Memory B cell (primary cell): ENCODE results near the gene DIS3L2.
"Not testable (repeated sequence)": the region's sequence is repeated elsewhere in the genome, so short reads cannot be mapped to it uniquely, and the experiment has no call there.

Source experiments
- ATAC-seq: fragments of 150-1000 bp; cut with Tn5 transposase; 2 replicates; pipeline ENCODE4 v1.10.0; 2021; ENCODE audit warnings: low read depth, mild to moderate bottlenecking, moderate library complexity
- DNase-seq, 2 donors: peaks; one replicate each; pipeline ENCODE4 v3.0.0; 2022; ENCODE audit warnings: low spot score in 2 of 2
- H3K27ac Mint-ChIP-seq: one replicate; pipeline ENCODE4 v1.8.0; 2022; ENCODE audit warnings: mild to moderate bottlenecking, moderate library complexity, mixed read lengths
- H3K27me3 Mint-ChIP-seq: one replicate; pipeline ENCODE4 v1.8.0; 2022; ENCODE audit warnings: mixed read lengths
- H3K36me3 Mint-ChIP-seq: one replicate; pipeline ENCODE4 v1.8.0; 2022; ENCODE audit warnings: mild to moderate bottlenecking, mixed read lengths
- H3K4me1 Mint-ChIP-seq: one replicate; pipeline ENCODE4 v1.8.0; 2022; ENCODE audit warnings: mixed read lengths
- H3K4me3 Mint-ChIP-seq: one replicate; pipeline ENCODE4 v1.8.0; 2022; ENCODE audit warnings: mild to moderate bottlenecking, moderate library complexity, mixed read lengths
- H3K9me3 Mint-ChIP-seq: one replicate; pipeline ENCODE4 v1.8.0; 2022; ENCODE audit warnings: mixed read lengths

The DIS3L2 gene

GRCh38 chr2:232174662-232175061, 213.1 kb downstream of the DIS3L2 start:
- H3K36me3 Mint-ChIP-seq: peaks cover 22% of the 10 kb centered on the region
- no peaks in the 10 kb centered on the region for H3K4me1 Mint-ChIP-seq
- ATAC-seq: no peak
- DNase-seq: no peak
- H3K27me3 Mint-ChIP-seq: no peaks in the 10 kb centered on the region
- no peaks in the 10 kb centered on the region for H3K9me3 Mint-ChIP-seq
- no peak overlapping the region for H3K27ac Mint-ChIP-seq
- no peak overlapping the region for H3K4me3 Mint-ChIP-seq

GRCh38 chr2:232176587-232176986, 215.1 kb downstream of the DIS3L2 start:
- not testable (repeated sequence) for DNase-seq, H3K9me3 Mint-ChIP-seq, H3K4me3 Mint-ChIP-seq, ATAC-seq, H3K4me1 Mint-ChIP-seq, H3K27ac Mint-ChIP-seq, H3K27me3 Mint-ChIP-seq
- H3K36me3 Mint-ChIP-seq: peaks cover 24% of the 10 kb centered on the region

- Mint-ChIP-seq H3K4me3 (no peak overlapping the region), H3K9me3 (peaks cover 3% of the 10 kb centered on the region), H3K4me1 (no peaks in the 10 kb centered on the region), H3K27me3 (no peaks in the 10 kb centered on the region), H3K36me3 (peaks cover 25% of the 10 kb centered on the region), H3K27ac (no peak overlapping the region)
- DNase-seq (no peak), ATAC-seq (no peak)
Observed at GRCh38 chr2:232183279-232183678, 221.8 kb downstream of the DIS3L2 start.

- DNase-seq (no peak), ATAC-seq (no peak)
- Mint-ChIP-seq H3K9me3 (peaks cover 3% of the 10 kb centered on the region), H3K4me1 (no peaks in the 10 kb centered on the region), H3K27ac (no peak overlapping the region), H3K4me3 (no peak overlapping the region), H3K36me3 (peaks cover 29% of the 10 kb centered on the region), H3K27me3 (no peaks in the 10 kb centered on the region)
Observed at GRCh38 chr2:232184346-232184745, 222.8 kb downstream of the DIS3L2 start.

GRCh38 chr2:232190796-232191195, 229.3 kb downstream of the DIS3L2 start:
- Mint-ChIP-seq H3K9me3 (peaks cover 4% of the 10 kb centered on the region), H3K4me1 (no peaks in the 10 kb centered on the region), H3K27ac (no peak overlapping the region), H3K27me3 (no peaks in the 10 kb centered on the region), H3K36me3 (peaks cover 30% of the 10 kb centered on the region), H3K4me3 (no peak overlapping the region)
- DNase-seq (no peak), ATAC-seq (no peak)

- DNase-seq (no peak), ATAC-seq (no peak)
- Mint-ChIP-seq H3K36me3 (peaks cover 35% of the 10 kb centered on the region), H3K4me3 (no peak overlapping the region), H3K4me1 (no peaks in the 10 kb centered on the region), H3K27ac (no peak overlapping the region), H3K27me3 (no peaks in the 10 kb centered on the region), H3K9me3 (peaks cover 4% of the 10 kb centered on the region)
Observed at GRCh38 chr2:232195487-232195886, 234.0 kb downstream of the DIS3L2 start.

GRCh38 chr2:232196802-232197201, 235.3 kb downstream of the DIS3L2 start:
- peaks cover 4% of the 10 kb centered on the region for H3K9me3 Mint-ChIP-seq
- peaks cover 36% of the 10 kb centered on the region for H3K36me3 Mint-ChIP-seq
- H3K4me3 Mint-ChIP-seq: no peak overlapping the region
- no peak for ATAC-seq
- no peaks in the 10 kb centered on the region for H3K4me1 Mint-ChIP-seq
- no peak for DNase-seq
- H3K27ac Mint-ChIP-seq: no peak overlapping the region
- no peaks in the 10 kb centered on the region for H3K27me3 Mint-ChIP-seq

GRCh38 chr2:232200195-232200594, 238.7 kb downstream of the DIS3L2 start:
- Mint-ChIP-seq H3K4me3 (no peak overlapping the region), H3K36me3 (peaks cover 24% of the 10 kb centered on the region), H3K27me3 (no peaks in the 10 kb centered on the region), H3K9me3 (no peaks in the 10 kb centered on the region), H3K4me1 (no peaks in the 10 kb centered on the region), H3K27ac (no peak overlapping the region)
- no peak for DNase-seq
- no peak for ATAC-seq

- no peak overlapping the region for H3K27ac Mint-ChIP-seq
- H3K9me3 Mint-ChIP-seq: no peaks in the 10 kb centered on the region
- H3K36me3 Mint-ChIP-seq: peaks cover 22% of the 10 kb centered on the region
Observed at GRCh38 chr2:232203166-232203891, 241.8 kb downstream of the DIS3L2 start.

GRCh38 chr2:232203936-232204335, 242.4 kb downstream of the DIS3L2 start:
- ATAC-seq: no peak
- Mint-ChIP-seq H3K27me3 (no peaks in the 10 kb centered on the region), H3K36me3 (peaks cover 19% of the 10 kb centered on the region), H3K27ac (no peak overlapping the region), H3K4me1 (peaks cover under 1% of the 10 kb centered on the region), H3K9me3 (no peaks in the 10 kb centered on the region), H3K4me3 (no peak overlapping the region)
- no peak for DNase-seq

More at GRCh38 chr2:232203166-232203891, 241.8 kb downstream of the DIS3L2 start:
- ATAC-seq: no peak
- Mint-ChIP-seq H3K4me1 (no peaks in the 10 kb centered on the region), H3K4me3 (no peak overlapping the region), H3K27me3 (no peaks in the 10 kb centered on the region)
- no peak for DNase-seq

GRCh38 chr2:232204457-232204931, 243.0 kb downstream of the DIS3L2 start:
- no peaks in the 10 kb centered on the region for H3K27me3 Mint-ChIP-seq
- no peak overlapping the region for H3K27ac Mint-ChIP-seq
- DNase-seq (no peak), ATAC-seq (no peak)
- H3K9me3 Mint-ChIP-seq: no peaks in the 10 kb centered on the region
- peaks cover 6% of the 10 kb centered on the region for H3K4me1 Mint-ChIP-seq
- H3K4me3 Mint-ChIP-seq: no peak overlapping the region
- H3K36me3 Mint-ChIP-seq: peaks cover 23% of the 10 kb centered on the region

- Mint-ChIP-seq H3K4me1 (peaks cover 20% of the 10 kb centered on the region), H3K27me3 (no peaks in the 10 kb centered on the region), H3K9me3 (no peaks in the 10 kb centered on the region), H3K27ac (no peak overlapping the region), H3K36me3 (peaks cover 28% of the 10 kb centered on the region), H3K4me3 (no peak overlapping the region)
- ATAC-seq: no peak
- DNase-seq: no peak
Observed at GRCh38 chr2:232207174-232207573, 245.7 kb downstream of the DIS3L2 start.

- ATAC-seq (no peak), DNase-seq (no peak)
- Mint-ChIP-seq H3K36me3 (peaks cover 29% of the 10 kb centered on the region), H3K4me1 (peaks cover 27% of the 10 kb centered on the region), H3K9me3 (no peaks in the 10 kb centered on the region), H3K4me3 (no peak overlapping the region), H3K27me3 (no peaks in the 10 kb centered on the region), H3K27ac (no peak overlapping the region)
Observed at GRCh38 chr2:232210306-232210705, 248.8 kb downstream of the DIS3L2 start.

- no peak overlapping the region for H3K4me3 Mint-ChIP-seq
- DNase-seq: no peak
- H3K27ac Mint-ChIP-seq: no peak overlapping the region
- peaks cover 32% of the 10 kb centered on the region for H3K4me1 Mint-ChIP-seq
- H3K9me3 Mint-ChIP-seq: no peaks in the 10 kb centered on the region
- no peaks in the 10 kb centered on the region for H3K27me3 Mint-ChIP-seq
- ATAC-seq: peak; percentile 45
- H3K36me3 Mint-ChIP-seq: peaks cover 33% of the 10 kb centered on the region
Observed at GRCh38 chr2:232211743-232212686, 250.5 kb downstream of the DIS3L2 start.
